Right lobe of liver (tissue), 6 donors: ENCODE measurements around the gene AADACL2. TPM values are rescaled to one million over a fixed set of nuclear protein-coding genes. Genes with fewer than 3 reads are reported as not detected.
"Not testable (repeated sequence)": the region's sequence is repeated elsewhere in the genome, so short reads cannot be mapped to it uniquely, and the experiment has no call there.

Experiments
- ATAC-seq, 4 donors: fragments of 200-7000 bp; cut with Tn5 transposase; one replicate each; pipeline ENCODE4 v1.9.1; 2020; ENCODE audit warnings: mild to moderate bottlenecking in 4 of 4, moderate library complexity in 4 of 4
- DNase-seq, 3 donors: peaks; one replicate each; pipeline ENCODE4 v3.0.0-alpha.2; 2020
- H3K27ac ChIP-seq, 3 donors: fragments of 200-600 bp; one replicate each; pipeline ENCODE4 v1.8.0; 2022
- H3K27me3 ChIP-seq, 2 donors: fragments of 200-600 bp; one replicate each; pipeline ENCODE4 v1.8.0; 2022
- H3K36me3 ChIP-seq, 4 donors: fragments of 200-600 bp; sonication (generic) in 1 of 4; one replicate each; pipeline versions ENCODE4 v1.5.1 to v1.8.0; 2017 to 2022; ENCODE audit warnings: control low read depth in 1 of 4
- H3K4me1 ChIP-seq, 4 donors: fragments of 200-600 bp; sonication (generic) in 1 of 4; one replicate each; pipeline versions ENCODE4 v1.5.1 to v1.8.0; 2017 to 2022; ENCODE audit warnings: control low read depth in 1 of 4
- H3K4me3 ChIP-seq, 3 donors: fragments of 200-600 bp; one replicate each; pipeline ENCODE4 v1.8.0; 2022
- H3K9me3 ChIP-seq, 4 donors: fragments of 200-600 bp; sonication (generic) in 1 of 4; one replicate each; pipeline versions ENCODE4 v1.5.1 to v1.8.0; 2017 to 2022; ENCODE audit warnings: control low read depth in 1 of 4
- CTCF ChIP-seq, 4 donors: fragments of 200-600 bp in 3 of 4; fragments of 450-650 bp in 1 of 4; IDR thresholded peaks; one replicate each; pipeline versions ENCODE4 v1.5.1 to v1.8.0; 2016 to 2022; ENCODE audit warnings: antibody characterized with exemption in 4 of 4, mild to moderate bottlenecking in 2 of 4
- POLR2A ChIP-seq: fragments of 450-650 bp; IDR thresholded peaks from one replicate; pipeline ENCODE4 v1.6.1; 2017; ENCODE audit warnings: antibody characterized with exemption, mild to moderate bottlenecking
- WGBS: methylation state at CpG from one replicate; pipeline ENCODE4 v1.1.6; 2018; ENCODE audit warnings: low coverage, low lambda C conversion rate; ENCODE audit not compliant: insufficient coverage; ENCODE audit errors: missing lambda C conversion rate; 5-methylcytosine and 5-hydroxymethylcytosine counted together
- intact Hi-C, 2 donors: fragments of 100-400 bp; cut with DNase I; formaldehyde crosslinking; loops; one replicate each; pipeline versions ENCODE4 v1.11.2 to v1.14.1; 2022
- total RNA-seq, 6 experiments: library from RNA; depleted of rRNA in 2 of 6; stranded (reverse); fragments of >200 nt in 2 of 6; fragmentation: NEBNext Ultra II Directional in 3 of 6; extraction: Animal tissue kit (Norgen Biotek cat#: 25700) in 3 of 6; gene quantifications; one replicate each; pipeline versions ENCODE4 v1.1.0 to v1.2.4, GENCODE V29; 2016 to 2023
- donor health status: DM: no; HTN: yes; CAD: no.
- donor health status: DM: no; HTN: no; CAD: no.
- donor health status: DM: no; HTN: no; CAD: no.
- donor health status: DM: no; HTN: yes; CAD: no.
- donor health status: DM: no; HTN: yes; CAD: no.

Gene AADACL2
- total RNA-seq, 6 experiments from 2014 or later, result not detected

DNA sequence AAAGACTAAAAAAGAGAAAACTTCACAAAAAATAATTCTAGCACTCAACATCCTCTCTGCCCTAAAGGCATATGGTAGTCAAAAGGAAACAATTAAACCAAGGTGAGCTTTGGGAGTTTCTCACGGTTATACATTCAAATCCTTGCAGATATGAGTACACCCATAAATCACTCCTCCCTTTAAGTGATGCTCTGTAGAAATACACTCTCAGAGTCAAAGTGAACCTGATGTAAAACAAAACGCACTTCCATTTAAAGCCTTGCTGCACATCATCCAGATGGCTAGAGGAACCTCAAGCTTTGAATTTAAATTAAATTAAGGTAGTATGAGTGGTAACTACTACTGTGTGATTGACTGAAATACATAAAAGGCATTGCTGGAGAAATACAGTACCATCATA is 44.2 kb downstream of the AADACL2 start:
- 96% methylated on average over 2 of the region's 2 CpGs for WGBS
- TF ChIP-seq POLR2A, result no peak
- TF ChIP-seq CTCF (IDR thresholded peaks at IDR 0.05), result no peak
- no peak overlapping the region for H3K27ac ChIP-seq
- no peaks in the 10 kb centered on the region for H3K9me3 ChIP-seq
- no peaks in the 10 kb centered on the region for H3K36me3 ChIP-seq
- no peak for DNase-seq
- no peaks in the 10 kb centered on the region for H3K27me3 ChIP-seq
- intact Hi-C loops, result no loop called here
- peaks cover 0 to 3% (median 0%) of the 10 kb centered on the region in 4 donors for H3K4me1 ChIP-seq
- no peak overlapping the region for H3K4me3 ChIP-seq
- ATAC-seq, result no peak

DNA sequence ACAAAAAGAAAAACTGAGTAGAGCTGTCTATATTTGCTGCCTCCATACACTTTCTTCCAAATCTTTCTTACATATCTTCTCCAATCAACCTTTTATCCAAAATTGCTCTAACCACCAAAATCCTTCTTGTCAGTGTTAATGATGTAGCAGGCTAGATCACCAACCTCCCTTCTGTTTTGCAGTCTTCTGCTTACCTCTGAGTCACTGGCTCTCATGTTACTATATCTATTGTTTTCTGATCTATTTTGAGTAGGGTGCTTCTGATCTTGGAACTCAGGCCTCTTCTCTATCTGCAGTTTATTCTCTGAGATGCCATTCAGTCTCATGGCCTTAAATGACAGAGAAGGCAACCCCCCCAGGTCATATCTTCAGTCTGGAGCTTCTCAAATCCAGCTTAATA is 53.9 kb downstream of the AADACL2 start:
- Histone ChIP-seq H3K9me3 (no peaks in the 10 kb centered on the region), H3K27ac (no peak overlapping the region), H3K27me3 (no peaks in the 10 kb centered on the region), H3K4me3 (no peak overlapping the region), H3K4me1 (no peaks in the 10 kb centered on the region), H3K36me3 (no peaks in the 10 kb centered on the region)
- TF ChIP-seq CTCF (IDR thresholded peaks at IDR 0.05) (no peak), POLR2A (no peak)
- DNase-seq, result no peak
- intact Hi-C loops, result no loop called here
- no peak for ATAC-seq

- Histone ChIP-seq H3K27me3 (no peaks in the 10 kb centered on the region), H3K36me3 (no peaks in the 10 kb centered on the region), H3K27ac (no peak overlapping the region), H3K9me3 (no peaks in the 10 kb centered on the region), H3K4me3 (no peak overlapping the region), H3K4me1 (no peaks in the 10 kb centered on the region)
- intact Hi-C loops, result no loop called here
- DNase-seq (no peak), ATAC-seq (no peak)
- 56% methylated on average over 2 of the region's 2 CpGs for WGBS
- TF ChIP-seq CTCF (IDR thresholded peaks at IDR 0.05) (no peak), POLR2A (no peak)
Observed at GRCh38 chr3:151788401-151788800, 54.7 kb downstream of the AADACL2 start.

DNA sequence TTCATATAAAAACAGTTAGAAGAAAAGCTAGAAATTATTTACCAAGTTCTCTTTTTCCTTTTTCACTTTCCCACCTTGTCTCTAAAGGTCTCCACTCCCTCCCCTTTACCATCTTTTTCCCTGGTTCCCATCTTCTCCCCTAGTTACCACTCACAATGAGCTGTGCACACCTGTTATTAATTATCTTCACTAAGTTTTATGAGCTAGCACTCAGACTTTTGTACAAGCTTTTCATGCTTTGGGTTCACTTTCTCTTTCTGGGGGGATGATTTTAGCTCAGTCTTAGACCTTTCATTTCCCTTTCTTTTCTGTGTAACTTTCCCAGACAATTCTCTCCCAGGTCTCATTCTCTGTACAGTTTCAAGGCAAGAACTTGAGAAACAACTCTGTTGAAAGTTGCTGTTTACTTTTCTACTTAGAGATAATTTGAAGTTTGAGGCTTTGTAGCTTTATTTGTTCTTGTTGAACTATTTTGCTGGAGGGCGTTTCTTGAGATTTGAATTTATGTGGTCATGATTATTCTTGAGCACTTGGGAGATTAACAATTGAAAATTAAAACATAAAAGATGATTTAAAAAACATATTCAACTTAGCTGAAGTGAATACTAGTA is 56.2 kb downstream of the AADACL2 start:
- DNase-seq (no peak), ATAC-seq (no peak)
- intact Hi-C loops, result no loop called here
- Histone ChIP-seq H3K27me3 (no peaks in the 10 kb centered on the region), H3K9me3 (no peaks in the 10 kb centered on the region), H3K36me3 (no peaks in the 10 kb centered on the region), H3K27ac (no peak overlapping the region), H3K4me3 (no peak overlapping the region), H3K4me1 (peaks cover 0 to 11% (median 0%) of the 10 kb centered on the region in 4 donors)
- no peak for TF ChIP-seq CTCF (IDR thresholded peaks at IDR 0.05)
- no peak for TF ChIP-seq POLR2A
- 50% methylated on average over 1 of the region's 1 CpG for WGBS

GRCh38 chr3:151790763-151791162 is 57.0 kb downstream of the AADACL2 start:
- H3K27ac ChIP-seq, H3K27me3 ChIP-seq, ATAC-seq, H3K36me3 ChIP-seq, H3K9me3 ChIP-seq, H3K4me3 ChIP-seq, DNase-seq, intact Hi-C loops: not testable (repeated sequence)
- WGBS, result 100% methylated on average over 2 of the region's 2 CpGs
- peaks cover 0 to 11% (median 0%) of the 10 kb centered on the region in 4 donors for H3K4me1 ChIP-seq
